K562 (cell line): ENCODE results near the gene RNF145. TPM values are rescaled to one million over a fixed set of nuclear protein-coding genes. Genes with fewer than 3 reads are reported as not detected.
A peak's percentile ranks its signal among the peaks of the same experiment; 100 is the strongest.

Source experiments
- CBX1 ChIP-seq: sonication (generic); IDR thresholded peaks from 2 replicates; pipeline ENCODE4 v1.6.1; 2016; ENCODE audit warnings: antibody characterized with exemption, low read depth, mild to moderate bottlenecking
- DDX20 ChIP-seq: fragments of 450-650 bp; IDR thresholded peaks from 2 replicates; pipeline ENCODE4 v1.6.1; 2016; ENCODE audit warnings: missing genetic modification characterization, low read depth, mild to moderate bottlenecking, missing compliant biosample characterization, moderate library complexity
- EP300 ChIP-seq: IDR thresholded peaks from 2 replicates; pipeline ENCODE4 v1.6.1; 2012; ENCODE audit warnings: low read length, improper control_type of control experiment
- FOS ChIP-seq: IDR thresholded peaks from 3 replicates; pipeline ENCODE4 v1.6.1; 2011; ENCODE audit not compliant: insufficient read length; ENCODE audit errors: extremely low read depth
- HSF4 ChIP-seq: fragments of 250-450 bp; sonication (Bioruptor Pico); IDR thresholded peaks from 2 replicates; pipeline ENCODE4 v2.1.2; 2022; ENCODE audit warnings: mild to moderate bottlenecking, moderate library complexity, borderline replicate concordance
- KDM2B ChIP-seq: fragments of 250-450 bp; sonication (Bioruptor Pico); IDR thresholded peaks from 2 replicates; pipeline ENCODE4 v1.8.0; 2021; ENCODE audit warnings: mild to moderate bottlenecking, moderate library complexity
- KLF16 ChIP-seq: IDR thresholded peaks from 2 replicates; pipeline ENCODE4 v1.6.1; 2016; ENCODE audit warnings: antibody characterized with exemption
- NFE2L1 ChIP-seq: fragments of 450-650 bp; IDR thresholded peaks from 2 replicates; pipeline ENCODE4 v1.6.1; 2016; ENCODE audit warnings: missing genetic modification characterization, low read depth, mild to moderate bottlenecking, missing compliant biosample characterization, moderate library complexity, borderline replicate concordance
- OTX1 ChIP-seq: fragments of 450-650 bp; formaldehyde crosslinking; IDR thresholded peaks from 2 replicates; pipeline ENCODE4 v1.4.0; 2022; ENCODE audit warnings: mild to moderate bottlenecking
- RCOR1 ChIP-seq, 2 experiments: IDR thresholded peaks; 2 replicates each; pipeline ENCODE4 v1.6.1; 2012; ENCODE audit warnings: low read depth in 2 of 2, low read length in 2 of 2, borderline replicate concordance in 1 of 2, improper control_type of control experiment in 1 of 2
- SMARCB1 ChIP-seq: IDR thresholded peaks from 2 replicates; pipeline ENCODE4 v1.6.1; 2011; ENCODE audit warnings: improper control_type of control experiment, low read depth; ENCODE audit not compliant: insufficient read length
- STAT5A ChIP-seq: IDR thresholded peaks from 2 replicates; pipeline ENCODE4 v1.6.1; 2012; ENCODE audit warnings: low read length, inconsistent platforms, borderline replicate concordance
- ZNF12 ChIP-seq: sonication (generic); formaldehyde crosslinking; IDR thresholded peaks from 2 replicates; pipeline ENCODE4 v1.4.0; 2020; ENCODE audit warnings: mild to moderate bottlenecking, missing genetic modification reagents
- ZNF134 ChIP-seq: fragments of 250-450 bp; sonication (Bioruptor Pico); conservative IDR thresholded peaks from 2 replicates; pipeline ENCODE4 v1.4.0; 2020
- ZNF239 ChIP-seq: fragments of 250-450 bp; sonication (Bioruptor Pico); IDR thresholded peaks from 2 replicates; pipeline ENCODE4 v1.4.0; 2020; ENCODE audit warnings: mild to moderate bottlenecking
- ZNF444 ChIP-seq: fragments of 250-450 bp; sonication (Bioruptor Pico); IDR thresholded peaks from 2 replicates; pipeline ENCODE4 v1.4.0; 2020; ENCODE audit warnings: mild to moderate bottlenecking, moderate library complexity
- ZNF696 ChIP-seq: fragments of 250-450 bp; sonication (Bioruptor Pico); conservative IDR thresholded peaks from 2 replicates; pipeline ENCODE4 v1.4.0; 2020; ENCODE audit warnings: mild to moderate bottlenecking, moderate library complexity
- ZSCAN32 ChIP-seq: fragments of 450-650 bp; formaldehyde crosslinking; IDR thresholded peaks from 2 replicates; pipeline ENCODE4 v1.4.0; 2020; ENCODE audit warnings: mild to moderate bottlenecking, moderate library complexity
- polyA plus RNA-seq, 8 experiments: library from polyadenylated mRNA; depleted of rRNA in 4 of 8; stranded (reverse) in 5 of 8; unstranded in 3 of 8; fragments of >200 nt; fragmentation: Nextera tagmentation in 2 of 8; fragmentation: Illumina TruSeq in 1 of 8; extraction: Ambion mirVana in 2 of 8; extraction: Trizol in 1 of 8; gene quantifications; 2 replicates each; pipeline versions ENCODE4 v1.2.1 to v1.2.3, GENCODE V29; 2011 to 2014; ENCODE audit warnings: inconsistent platforms in 1 of 8, missing spikeins in 1 of 8
- total RNA-seq, 7 experiments: library from RNA; depleted of rRNA in 6 of 7; stranded (reverse); fragments of >200 nt in 6 of 7; fragmentation: Illumina TruSeq in 2 of 7; extraction: Trizol in 2 of 7; gene quantifications; 2 replicates each; pipeline versions ENCODE4 v1.2.1 to v1.2.3, GENCODE V29; 2011 to 2021; ENCODE audit warnings: low replicate concordance in 1 of 7
- TF ChIP-seq, protein P1 (sequence below): IDR thresholded peaks from 2 replicates; pipeline ENCODE4 v1.6.1; 2014; ENCODE audit warnings: antibody characterized with exemption
- TF ChIP-seq, protein P2 (sequence below): fragments of 200-800 bp; sonication (Bioruptor generic); IDR thresholded peaks from 2 replicates; pipeline ENCODE4 v1.6.1; 2017; ENCODE audit warnings: missing genetic modification characterization, missing compliant biosample characterization
- TF ChIP-seq, protein P3 (sequence below): fragments of 450-650 bp; IDR thresholded peaks from 2 replicates; pipeline ENCODE4 v1.6.1; 2016; ENCODE audit warnings: borderline replicate concordance
- TF ChIP-seq, protein P4 (sequence below): fragments of 450-650 bp; formaldehyde crosslinking; IDR thresholded peaks from 2 replicates; pipeline ENCODE4 v1.4.0; 2022; ENCODE audit warnings: mild to moderate bottlenecking, moderate library complexity
- TF ChIP-seq, protein P5 (sequence below): sonication (generic); IDR thresholded peaks from 2 replicates; pipeline ENCODE4 v1.6.1; 2016
- TF ChIP-seq, protein P6 (sequence below): fragments of 250-450 bp; sonication (Bioruptor Pico); IDR thresholded peaks from 2 replicates; pipeline ENCODE4 v1.8.0; 2022; ENCODE audit warnings: moderate library complexity, mild to moderate bottlenecking, inconsistent platforms

The RNF145 gene
- total and polyA plus RNA-seq, 9 of the 15 experiments (the other 6 are each of a cell fraction or from before 2014, with no cell fraction given): 13.6 to 40.7 (median 25.4) TPM

DNA sequence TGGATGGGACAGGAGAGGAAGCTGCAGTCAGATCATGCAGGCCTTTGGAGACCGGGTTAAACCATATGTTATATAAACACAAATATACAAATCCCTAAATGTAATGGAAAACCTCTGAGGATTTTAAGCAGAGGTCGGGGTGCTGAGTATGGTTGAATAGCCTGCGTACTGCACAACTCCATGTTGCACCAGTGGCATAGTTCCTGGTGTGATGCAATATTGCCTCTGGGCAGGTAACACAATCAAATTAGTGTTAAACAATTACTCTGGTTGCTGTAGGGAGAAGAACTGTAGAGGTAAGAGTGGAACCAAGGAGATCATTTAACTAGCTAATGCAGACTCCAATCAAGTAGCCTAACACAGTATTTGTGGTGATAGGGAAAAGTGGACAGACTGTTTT lies 21.3 kb upstream of the RNF145 start (continued):
- TF ChIP-seq SMARCB1: no peak
- no peak for TF ChIP-seq NFE2L1 (tag)
- TF ChIP-seq, protein P1, sequence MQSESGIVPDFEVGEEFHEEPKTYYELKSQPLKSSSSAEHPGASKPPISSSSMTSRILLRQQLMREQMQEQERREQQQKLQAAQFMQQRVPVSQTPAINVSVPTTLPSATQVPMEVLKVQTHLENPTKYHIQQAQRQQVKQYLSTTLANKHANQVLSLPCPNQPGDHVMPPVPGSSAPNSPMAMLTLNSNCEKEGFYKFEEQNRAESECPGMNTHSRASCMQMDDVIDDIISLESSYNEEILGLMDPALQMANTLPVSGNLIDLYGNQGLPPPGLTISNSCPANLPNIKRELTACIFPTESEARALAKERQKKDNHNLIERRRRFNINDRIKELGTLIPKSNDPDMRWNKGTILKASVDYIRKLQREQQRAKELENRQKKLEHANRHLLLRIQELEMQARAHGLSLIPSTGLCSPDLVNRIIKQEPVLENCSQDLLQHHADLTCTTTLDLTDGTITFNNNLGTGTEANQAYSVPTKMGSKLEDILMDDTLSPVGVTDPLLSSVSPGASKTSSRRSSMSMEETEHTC: no peak
- 0 out of 2 replicates have a peak, but pooled peaks have one; percentile 42 for TF ChIP-seq DDX20 (tag)
- TF ChIP-seq, protein P2, sequence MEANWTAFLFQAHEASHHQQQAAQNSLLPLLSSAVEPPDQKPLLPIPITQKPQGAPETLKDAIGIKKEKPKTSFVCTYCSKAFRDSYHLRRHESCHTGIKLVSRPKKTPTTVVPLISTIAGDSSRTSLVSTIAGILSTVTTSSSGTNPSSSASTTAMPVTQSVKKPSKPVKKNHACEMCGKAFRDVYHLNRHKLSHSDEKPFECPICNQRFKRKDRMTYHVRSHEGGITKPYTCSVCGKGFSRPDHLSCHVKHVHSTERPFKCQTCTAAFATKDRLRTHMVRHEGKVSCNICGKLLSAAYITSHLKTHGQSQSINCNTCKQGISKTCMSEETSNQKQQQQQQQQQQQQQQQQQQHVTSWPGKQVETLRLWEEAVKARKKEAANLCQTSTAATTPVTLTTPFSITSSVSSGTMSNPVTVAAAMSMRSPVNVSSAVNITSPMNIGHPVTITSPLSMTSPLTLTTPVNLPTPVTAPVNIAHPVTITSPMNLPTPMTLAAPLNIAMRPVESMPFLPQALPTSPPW (CRISPR knock-in tag): no peak
- no peak for TF ChIP-seq STAT5A
- no peak for TF ChIP-seq ZNF239 (CRISPR knock-in tag)
- no peak for TF ChIP-seq HSF4 (CRISPR knock-in tag)
- TF ChIP-seq, protein P3, sequence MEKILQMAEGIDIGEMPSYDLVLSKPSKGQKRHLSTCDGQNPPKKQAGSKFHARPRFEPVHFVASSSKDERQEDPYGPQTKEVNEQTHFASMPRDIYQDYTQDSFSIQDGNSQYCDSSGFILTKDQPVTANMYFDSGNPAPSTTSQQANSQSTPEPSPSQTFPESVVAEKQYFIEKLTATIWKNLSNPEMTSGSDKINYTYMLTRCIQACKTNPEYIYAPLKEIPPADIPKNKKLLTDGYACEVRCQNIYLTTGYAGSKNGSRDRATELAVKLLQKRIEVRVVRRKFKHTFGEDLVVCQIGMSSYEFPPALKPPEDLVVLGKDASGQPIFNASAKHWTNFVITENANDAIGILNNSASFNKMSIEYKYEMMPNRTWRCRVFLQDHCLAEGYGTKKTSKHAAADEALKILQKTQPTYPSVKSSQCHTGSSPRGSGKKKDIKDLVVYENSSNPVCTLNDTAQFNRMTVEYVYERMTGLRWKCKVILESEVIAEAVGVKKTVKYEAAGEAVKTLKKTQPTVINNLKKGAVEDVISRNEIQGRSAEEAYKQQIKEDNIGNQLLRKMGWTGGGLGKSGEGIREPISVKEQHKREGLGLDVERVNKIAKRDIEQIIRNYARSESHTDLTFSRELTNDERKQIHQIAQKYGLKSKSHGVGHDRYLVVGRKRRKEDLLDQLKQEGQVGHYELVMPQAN: no peak
- no peak for TF ChIP-seq ZNF134 (CRISPR knock-in tag)
- no peak for TF ChIP-seq ZNF12 (CRISPR knock-in tag)
- no peak for TF ChIP-seq KLF16
- TF ChIP-seq OTX1: no peak
- TF ChIP-seq, protein P4, sequence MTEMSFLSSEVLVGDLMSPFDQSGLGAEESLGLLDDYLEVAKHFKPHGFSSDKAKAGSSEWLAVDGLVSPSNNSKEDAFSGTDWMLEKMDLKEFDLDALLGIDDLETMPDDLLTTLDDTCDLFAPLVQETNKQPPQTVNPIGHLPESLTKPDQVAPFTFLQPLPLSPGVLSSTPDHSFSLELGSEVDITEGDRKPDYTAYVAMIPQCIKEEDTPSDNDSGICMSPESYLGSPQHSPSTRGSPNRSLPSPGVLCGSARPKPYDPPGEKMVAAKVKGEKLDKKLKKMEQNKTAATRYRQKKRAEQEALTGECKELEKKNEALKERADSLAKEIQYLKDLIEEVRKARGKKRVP: peak; percentile 87
- TF ChIP-seq CBX1: no peak
- TF ChIP-seq ZNF444 (CRISPR knock-in tag): no peak
- TF ChIP-seq ZSCAN32 (CRISPR knock-in tag): peak; percentile 67; the same call in 1 of the 2 replicates
- TF ChIP-seq RCOR1 (IDR thresholded peaks at IDR 0.05; ENCODE audit: borderline replicate concordance in 1 of 2, low read depth in 2 of 2, low read length in 2 of 2): no peak
- TF ChIP-seq EP300: peak; percentile 11; the same call in 1 of the 2 replicates
- TF ChIP-seq, protein P5, sequence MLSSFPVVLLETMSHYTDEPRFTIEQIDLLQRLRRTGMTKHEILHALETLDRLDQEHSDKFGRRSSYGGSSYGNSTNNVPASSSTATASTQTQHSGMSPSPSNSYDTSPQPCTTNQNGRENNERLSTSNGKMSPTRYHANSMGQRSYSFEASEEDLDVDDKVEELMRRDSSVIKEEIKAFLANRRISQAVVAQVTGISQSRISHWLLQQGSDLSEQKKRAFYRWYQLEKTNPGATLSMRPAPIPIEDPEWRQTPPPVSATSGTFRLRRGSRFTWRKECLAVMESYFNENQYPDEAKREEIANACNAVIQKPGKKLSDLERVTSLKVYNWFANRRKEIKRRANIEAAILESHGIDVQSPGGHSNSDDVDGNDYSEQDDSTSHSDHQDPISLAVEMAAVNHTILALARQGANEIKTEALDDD: no peak
- TF ChIP-seq ZNF696 (CRISPR knock-in tag): no peak
- TF ChIP-seq, protein P6, sequence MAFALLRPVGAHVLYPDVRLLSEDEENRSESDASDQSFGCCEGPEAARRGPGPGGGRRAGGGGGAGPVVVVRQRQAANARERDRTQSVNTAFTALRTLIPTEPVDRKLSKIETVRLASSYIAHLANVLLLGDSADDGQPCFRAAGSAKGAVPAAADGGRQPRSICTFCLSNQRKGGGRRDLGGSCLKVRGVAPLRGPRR (CRISPR knock-in tag): no peak
- TF ChIP-seq FOS: no peak
- no peak for TF ChIP-seq KDM2B (CRISPR knock-in tag)
